A549 (cell line): ENCODE results near the gene NME5. TPM values are rescaled to one million over a fixed set of nuclear protein-coding genes. Genes with fewer than 3 reads are reported as not detected.

Experiments
- ATAC-seq, 2 experiments: fragments of 200-7000 bp in 1 of 2; fragments of >200 bp in 1 of 2; cut with Nextera tagmentation in 1 of 2; cut with Tn5 transposase in 1 of 2; 3 replicates each; pipeline versions ENCODE4 v1.8.0 to v1.9.1; 2018 to 2020; ENCODE audit warnings: mild to moderate bottlenecking in 1 of 2, moderate library complexity in 1 of 2
- CTCF ChIA-PET: fragments of 300-600 bp; sonication (Branson Sonifier 250); formaldehyde crosslinking; extraction: SDS; loops from one replicate; lab custom pipeline; 2021; ENCODE audit warnings: antibody characterized with exemption, inconsistent platforms; lab: Yijun Ruan, JAX
- POLR2A ChIA-PET: fragments of 350-600 bp; formaldehyde crosslinking; extraction: SDS; loops from one replicate; lab custom pipeline; 2021; ENCODE audit warnings: antibody characterized with exemption, inconsistent platforms; lab: Yijun Ruan, JAX
- DNase-seq, 2 experiments: peaks; one replicate each; pipeline versions ENCODE4 v3.0.0 to v3.0.0-alpha.2; 2011 to 2016; ENCODE audit warnings: low read depth in 1 of 2, low spot score in 1 of 2
- FAIRE-seq: peaks from 2 replicates; lab custom pipeline; 2011; peaks lifted over from hg19 to GRCh38; lab: Jason Lieb, UNC
- H3K27ac ChIP-seq, 2 experiments: fragments of >200 bp; sonication (Bioruptor Twin); formaldehyde crosslinking; 3 replicates each; pipeline ENCODE4 v1.5.1; 2016 to 2017
- H3K4me1 ChIP-seq: fragments of >200 bp; sonication (Bioruptor Twin); formaldehyde crosslinking; 3 replicates; pipeline ENCODE4 v1.6.1; 2016
- H3K4me2 ChIP-seq: fragments of >200 bp; sonication (Bioruptor Twin); formaldehyde crosslinking; 3 replicates; pipeline ENCODE4 v1.6.1; 2016
- H3K4me3 ChIP-seq: fragments of >200 bp; sonication (Bioruptor Twin); formaldehyde crosslinking; 3 replicates; pipeline ENCODE4 v1.5.1; 2016
- H3K9me3 ChIP-seq: fragments of >200 bp; sonication (Bioruptor Twin); formaldehyde crosslinking; 3 replicates; pipeline ENCODE4 v1.6.1; 2016
- ATOH8 ChIP-seq: fragments of 250-450 bp; sonication (Bioruptor Pico); IDR thresholded peaks from 2 replicates; pipeline ENCODE4 v1.5.0; 2020; ENCODE audit warnings: low read depth, mild to moderate bottlenecking, moderate library complexity
- CEBPB ChIP-seq, 2 experiments: fragments of >200 bp in 1 of 2; sonication (Bioruptor Twin) in 1 of 2; formaldehyde crosslinking in 1 of 2; IDR thresholded peaks; 2 replicates each; pipeline ENCODE4 v1.6.1; 2012 to 2016
- E2F6 ChIP-seq: IDR thresholded peaks from 2 replicates; pipeline ENCODE4 v1.6.1; 2012; ENCODE audit warnings: low read depth, borderline replicate concordance
- ELK1 ChIP-seq: fragments of 150-350 bp; IDR thresholded peaks from 2 replicates; pipeline ENCODE4 v1.6.1; 2014; ENCODE audit warnings: low read depth, mild to moderate bottlenecking, low read length
- EP300 ChIP-seq, 2 experiments: fragments of >200 bp; sonication (Bioruptor Twin); formaldehyde crosslinking; IDR thresholded peaks; 2 replicates in 1 of 2; 3 replicates in 1 of 2; pipeline ENCODE4 v1.6.1; 2016 to 2017
- FOSL2 ChIP-seq, 2 experiments: fragments of 450-650 bp in 1 of 2; fragments of >200 bp in 1 of 2; sonication (Bioruptor Twin) in 1 of 2; formaldehyde crosslinking; IDR thresholded peaks; 2 replicates each; pipeline versions ENCODE4 v1.5.0 to v1.6.1; 2016 to 2020; ENCODE audit warnings: mild to moderate bottlenecking in 1 of 2, moderate library complexity in 1 of 2
- FOXS1 ChIP-seq: fragments of 250-450 bp; sonication (Bioruptor Pico); IDR thresholded peaks from 2 replicates; pipeline ENCODE4 v1.5.0; 2020; ENCODE audit warnings: mild to moderate bottlenecking, moderate library complexity
- HMGXB4 ChIP-seq: fragments of 250-450 bp; sonication (Bioruptor Pico); IDR thresholded peaks from 2 replicates; pipeline ENCODE4 v1.5.0; 2021; ENCODE audit warnings: mild to moderate bottlenecking, moderate library complexity, borderline replicate concordance
- KDM1A ChIP-seq: fragments of 200-600 bp; sonication (generic); IDR thresholded peaks from 2 replicates; pipeline ENCODE4 v1.6.1; 2016; ENCODE audit warnings: low read depth, mild to moderate bottlenecking
- MAZ ChIP-seq: fragments of 150-350 bp; IDR thresholded peaks from 2 replicates; pipeline ENCODE4 v1.6.1; 2014; ENCODE audit warnings: antibody characterized with exemption, low read depth, low read length, borderline replicate concordance
- NR3C1 ChIP-seq: fragments of >200 bp; sonication (Bioruptor Twin); formaldehyde crosslinking; IDR thresholded peaks from 3 replicates; pipeline ENCODE4 v1.6.1; 2017
- POLR2A ChIP-seq: IDR thresholded peaks from 2 replicates; pipeline ENCODE4 v1.6.1; 2012; ENCODE audit warnings: mild to moderate bottlenecking, low read length
- RAD21 ChIP-seq, 2 experiments: fragments of >200 bp in 1 of 2; sonication (Bioruptor Twin) in 1 of 2; formaldehyde crosslinking in 1 of 2; IDR thresholded peaks in 1 of 2; conservative IDR thresholded peaks in 1 of 2; 2 replicates in 1 of 2; 3 replicates in 1 of 2; pipeline ENCODE4 v1.6.1; 2012 to 2018; ENCODE audit warnings: inconsistent platforms in 1 of 2
- RARB ChIP-seq: fragments of 250-450 bp; sonication (Bioruptor Pico); IDR thresholded peaks from 2 replicates; pipeline ENCODE4 v1.8.0; 2021; ENCODE audit warnings: mild to moderate bottlenecking, moderate library complexity
- RCOR1 ChIP-seq: fragments of 150-350 bp; IDR thresholded peaks from 2 replicates; pipeline ENCODE4 v1.6.1; 2014; ENCODE audit warnings: antibody characterized with exemption, low read length, low read depth
- RNF2 ChIP-seq: fragments of 200-600 bp; sonication (generic); IDR thresholded peaks from 2 replicates; pipeline ENCODE4 v1.6.1; 2016; ENCODE audit warnings: low read depth, mild to moderate bottlenecking, antibody characterized with exemption, moderate library complexity, borderline replicate concordance
- SMC3 ChIP-seq: fragments of >200 bp; sonication (Bioruptor Twin); formaldehyde crosslinking; IDR thresholded peaks from 3 replicates; pipeline ENCODE4 v1.6.1; 2018; ENCODE audit warnings: inconsistent platforms
- SREBF2 ChIP-seq: fragments of 450-650 bp; IDR thresholded peaks from 2 replicates; pipeline ENCODE4 v1.6.1; 2014; ENCODE audit warnings: mild to moderate bottlenecking, moderate library complexity
- TFCP2L1 ChIP-seq: fragments of 250-450 bp; sonication (Bioruptor Pico); IDR thresholded peaks from 2 replicates; pipeline ENCODE4 v1.5.0; 2021; ENCODE audit warnings: mild to moderate bottlenecking
- USF2 ChIP-seq: fragments of 450-650 bp; IDR thresholded peaks from 2 replicates; pipeline ENCODE4 v1.6.1; 2014; ENCODE audit warnings: antibody characterized with exemption
- ZNF302 ChIP-seq: fragments of 250-450 bp; sonication (Bioruptor Pico); IDR thresholded peaks from 2 replicates; pipeline ENCODE4 v1.9.0; 2021; ENCODE audit warnings: inconsistent platforms, mild to moderate bottlenecking, moderate library complexity
- ZSCAN20 ChIP-seq: fragments of 250-450 bp; sonication (Bioruptor Pico); IDR thresholded peaks from 2 replicates; pipeline ENCODE4 v1.8.0; 2022; ENCODE audit warnings: mild to moderate bottlenecking, moderate library complexity
- whole genome bisulfite sequencing: methylation state at CpG from one replicate; pipeline ENCODE4 v1.1.6; 2017; ENCODE audit errors: missing lambda C conversion rate; 5-methylcytosine and 5-hydroxymethylcytosine counted together
- polyA plus RNA-seq, 4 experiments: library from polyadenylated mRNA; depleted of rRNA in 3 of 4; stranded (reverse); fragments of >200 nt; fragmentation: RNase III in 1 of 4; extraction: RNeasy Plus Mini Kit Qiagen cat#74134 plus additional on column Dnase treatment in 1 of 4; gene quantifications; 2 replicates in 3 of 4; 3 replicates in 1 of 4; pipeline ENCODE4 v1.2.3, GENCODE V29; 2011 to 2017
- TF ChIP-seq, protein P1 (sequence below): fragments of >200 bp; sonication (Bioruptor Twin); formaldehyde crosslinking; IDR thresholded peaks from 3 replicates; pipeline ENCODE4 v1.6.1; 2016

NME5 gene
- polyA plus RNA-seq, 2 of the 4 experiments (the other 2 are of a cell fraction): not detected

DNA sequence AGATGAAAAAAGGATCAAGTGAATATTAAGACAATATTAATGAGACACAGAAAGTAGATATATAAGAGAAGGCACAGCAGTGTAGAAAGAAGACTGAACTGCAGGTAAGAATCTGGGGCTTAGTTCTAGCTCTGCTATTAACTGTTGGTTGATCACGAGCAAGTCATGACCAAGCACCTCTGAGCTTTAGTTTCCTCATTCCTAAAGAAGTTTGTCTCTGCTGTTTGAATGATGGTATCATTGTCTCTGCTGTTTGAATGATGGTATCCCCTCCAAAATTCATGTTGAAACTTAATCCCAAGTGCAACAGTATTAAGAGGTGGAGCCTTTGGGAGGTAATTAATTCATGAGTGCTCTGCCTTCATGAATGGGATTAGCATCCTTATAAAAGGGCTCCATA lies 2.5 kb upstream of the NME5 start:
- DNase-seq (no peak), FAIRE-seq (no peak), ATAC-seq (no peak)
- POLR2A ChIA-PET: no interaction called here
- H3K9me3 ChIP-seq: no peaks in the 10 kb centered on the region
- 37% methylated on average over 1 of the region's 1 CpG for WGBS
- H3K4me3 ChIP-seq: no peak overlapping the region
- no peak overlapping the region for H3K4me2 ChIP-seq
- no peak overlapping the region for H3K27ac ChIP-seq
- no peaks in the 10 kb centered on the region for H3K4me1 ChIP-seq
- CTCF ChIA-PET: interaction anchor here (0.6 to 10.7 kb wide), 7 partner anchors 9 to 615 kb away, joined by 3 to 85 read pairs (median 6); no protein-coding TSS in a partner anchor
- TF ChIP-seq E2F6: no peak

- Histone ChIP-seq H3K4me1 (no peaks in the 10 kb centered on the region), H3K4me2 (no peak overlapping the region), H3K9me3 (no peaks in the 10 kb centered on the region), H3K4me3 (no peak overlapping the region), H3K27ac (no peak overlapping the region)
- TF ChIP-seq TFCP2L1 (CRISPR knock-in tag): no peak
- no peak for TF ChIP-seq ZNF302
- no peak for TF ChIP-seq SREBF2
- no peak for TF ChIP-seq ATOH8 (CRISPR knock-in tag)
- TF ChIP-seq SMC3: no peak
- TF ChIP-seq CEBPB (IDR thresholded peaks at IDR 0.05): no peak
- TF ChIP-seq ZSCAN20 (CRISPR knock-in tag): no peak
- no peak for TF ChIP-seq RNF2
- no peak for TF ChIP-seq HMGXB4 (CRISPR knock-in tag)
- TF ChIP-seq MAZ: no peak
- no peak for TF ChIP-seq EP300 (IDR thresholded peaks at IDR 0.05)
- TF ChIP-seq RAD21 (conservative IDR thresholded peaks at IDR 0.05 in 1 of 2, IDR thresholded peaks at IDR 0.05 in 1 of 2): no peak
- TF ChIP-seq RCOR1: no peak
- TF ChIP-seq POLR2A: no peak
- TF ChIP-seq NR3C1: no peak
- no peak for TF ChIP-seq KDM1A
- no peak for TF ChIP-seq E2F6
- DNase-seq (no peak), ATAC-seq (no peak), FAIRE-seq (no peak)
- WGBS: 69% methylated on average over 4 of the region's 4 CpGs
- ChIA-PET POLR2A (no interaction called here), CTCF (interaction anchor here (0.6 to 3.2 kb wide), 6 partner anchors 40 to 642 kb away, joined by 3 to 14 read pairs (median 4); partner anchors contain the start of gene SPOCK1)
Measured at GRCh38 chr5:138140268-138140667, 1.0 kb upstream of the NME5 start.

- 62% methylated on average over 3 of the region's 3 CpGs for WGBS
- no peak for TF ChIP-seq USF2
- TF ChIP-seq SMC3: no peak
- no peak for TF ChIP-seq FOXS1 (CRISPR knock-in tag)
- no peak for TF ChIP-seq ELK1
- TF ChIP-seq RARB (CRISPR knock-in tag): no peak
- no peak for TF ChIP-seq E2F6
- no peak for TF ChIP-seq HMGXB4 (CRISPR knock-in tag)
- no peak for TF ChIP-seq FOSL2 (IDR thresholded peaks at IDR 0.05)
- TF ChIP-seq FOSL2 (CRISPR knock-in tag; IDR thresholded peaks at IDR 0.05): no peak
- TF ChIP-seq, protein P1, sequence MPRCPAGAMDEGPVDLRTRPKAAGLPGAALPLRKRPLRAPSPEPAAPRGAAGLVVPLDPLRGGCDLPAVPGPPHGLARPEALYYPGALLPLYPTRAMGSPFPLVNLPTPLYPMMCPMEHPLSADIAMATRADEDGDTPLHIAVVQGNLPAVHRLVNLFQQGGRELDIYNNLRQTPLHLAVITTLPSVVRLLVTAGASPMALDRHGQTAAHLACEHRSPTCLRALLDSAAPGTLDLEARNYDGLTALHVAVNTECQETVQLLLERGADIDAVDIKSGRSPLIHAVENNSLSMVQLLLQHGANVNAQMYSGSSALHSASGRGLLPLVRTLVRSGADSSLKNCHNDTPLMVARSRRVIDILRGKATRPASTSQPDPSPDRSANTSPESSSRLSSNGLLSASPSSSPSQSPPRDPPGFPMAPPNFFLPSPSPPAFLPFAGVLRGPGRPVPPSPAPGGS: no peak
- no peak for TF ChIP-seq POLR2A
Measured at GRCh38 chr5:138139781-138140090, 508 bp upstream of the NME5 start.

More at GRCh38 chr5:138139781-138140090, 508 bp upstream of the NME5 start:
- DNase-seq (no peak), FAIRE-seq (no peak), ATAC-seq (no peak)
- H3K4me2 ChIP-seq: no peak overlapping the region
- H3K4me1 ChIP-seq: no peaks in the 10 kb centered on the region
- POLR2A ChIA-PET: no interaction called here
- CTCF ChIA-PET: interaction anchor here (0.6 to 3.2 kb wide), 6 partner anchors 40 to 641 kb away, joined by 3 to 14 read pairs (median 3); partner anchors contain the start of gene SPOCK1
- no peak overlapping the region for H3K4me3 ChIP-seq
- no peaks in the 10 kb centered on the region for H3K9me3 ChIP-seq
- no peak overlapping the region for H3K27ac ChIP-seq
